AG04450 (cell line): ENCODE data around the gene DNM2. TPM values are rescaled to one million over a fixed set of nuclear protein-coding genes. Genes with fewer than 3 reads are reported as not detected.

Experiments used
- CTCF ChIA-PET: fragments of 300-600, 350-600 bp; formaldehyde crosslinking; extraction: SDS; loops from one replicate; lab custom pipeline; 2022; ENCODE audit warnings: antibody characterized with exemption, inconsistent platforms; lab: Charles Lee
- POLR2A ChIA-PET: fragments of 350-600 bp; formaldehyde crosslinking; extraction: SDS; loops from one replicate; lab custom pipeline; 2021; ENCODE audit warnings: antibody characterized with exemption, inconsistent platforms; lab: Yijun Ruan, JAX
- DNase-seq: peaks from one replicate; pipeline ENCODE4 v3.0.0-alpha.2; 2011; ENCODE audit warnings: low read depth, low spot score
- H3K27ac ChIP-seq: one replicate; pipeline ENCODE4 v1.5.1; 2012; ENCODE audit warnings: low read depth, low read length, control low read depth
- H3K27me3 ChIP-seq: one replicate; pipeline ENCODE4 v1.6.0; 2012; ENCODE audit warnings: low read length; ENCODE audit not compliant: control insufficient read depth, insufficient read depth
- H3K4me3 ChIP-seq: 2 replicates; pipeline ENCODE4 v1.5.1; 2011; ENCODE audit warnings: mild to moderate bottlenecking, low read depth, low read length, control low read depth
- H3K9me3 ChIP-seq: 2 replicates; pipeline ENCODE4 v1.5.1; 2012; ENCODE audit warnings: low read length; ENCODE audit not compliant: control insufficient read depth, insufficient read depth
- CTCF ChIP-seq: IDR thresholded peaks from 2 replicates; pipeline ENCODE4 v1.5.1; 2011; ENCODE audit warnings: low read depth, low read length, control low read depth, inconsistent platforms
- polyA plus RNA-seq: library from polyadenylated mRNA; depleted of rRNA; stranded (reverse); fragments of >200 nt; gene quantifications from 2 replicates; pipeline ENCODE4 v1.2.3, GENCODE V29; 2011

The DNM2 gene
- polyA plus RNA-seq, 1 experiment: 36.9 TPM

- no peak for DNase-seq
- TF ChIP-seq CTCF: no peak
- Histone ChIP-seq H3K9me3 (no peaks in the 10 kb centered on the region), H3K4me3 (no peak overlapping the region), H3K27ac (no peak overlapping the region), H3K27me3 (no peaks in the 10 kb centered on the region)
- POLR2A ChIA-PET: no interaction called here
- CTCF ChIA-PET: no interaction called here
These were observed 84.6 kb downstream of the DNM2 start for GRCh38 chr19:10802479-10802878.

DNA sequence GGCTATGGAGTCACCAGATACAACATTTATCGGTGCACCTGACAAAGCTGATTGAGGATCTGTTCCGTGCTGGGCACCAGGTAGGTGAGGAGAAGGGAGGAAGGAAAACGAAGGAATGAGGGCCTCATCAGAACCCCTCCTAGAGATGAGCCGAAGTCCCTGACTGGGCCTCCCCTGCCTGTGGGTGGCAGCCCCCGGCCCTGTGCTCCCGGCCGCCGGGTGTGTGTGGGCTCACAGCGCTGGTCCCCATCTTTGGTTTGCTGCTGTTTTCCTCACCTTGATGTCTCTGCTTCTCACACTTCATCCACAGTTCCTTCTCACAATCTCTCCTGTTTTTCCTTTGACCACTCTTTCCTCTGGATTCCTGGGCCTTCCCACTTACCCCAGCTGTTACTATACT lies 85.4 kb downstream of the DNM2 start:
- Histone ChIP-seq H3K27me3 (no peaks in the 10 kb centered on the region), H3K4me3 (no peak overlapping the region), H3K9me3 (no peaks in the 10 kb centered on the region), H3K27ac (no peak overlapping the region)
- CTCF ChIA-PET: no interaction called here
- POLR2A ChIA-PET: no interaction called here
- no peak for TF ChIP-seq CTCF
- no peak for DNase-seq

GRCh38 chr19:10805065-10805757 lies 87.3 kb downstream of the DNM2 start:
- ChIA-PET CTCF (no interaction called here), POLR2A (no interaction called here)
- Histone ChIP-seq H3K4me3 (no peak overlapping the region), H3K9me3 (peaks cover 5% of the 10 kb centered on the region), H3K27ac (no peak overlapping the region), H3K27me3 (no peaks in the 10 kb centered on the region)
- no peak for DNase-seq
- TF ChIP-seq CTCF: no peak

DNA sequence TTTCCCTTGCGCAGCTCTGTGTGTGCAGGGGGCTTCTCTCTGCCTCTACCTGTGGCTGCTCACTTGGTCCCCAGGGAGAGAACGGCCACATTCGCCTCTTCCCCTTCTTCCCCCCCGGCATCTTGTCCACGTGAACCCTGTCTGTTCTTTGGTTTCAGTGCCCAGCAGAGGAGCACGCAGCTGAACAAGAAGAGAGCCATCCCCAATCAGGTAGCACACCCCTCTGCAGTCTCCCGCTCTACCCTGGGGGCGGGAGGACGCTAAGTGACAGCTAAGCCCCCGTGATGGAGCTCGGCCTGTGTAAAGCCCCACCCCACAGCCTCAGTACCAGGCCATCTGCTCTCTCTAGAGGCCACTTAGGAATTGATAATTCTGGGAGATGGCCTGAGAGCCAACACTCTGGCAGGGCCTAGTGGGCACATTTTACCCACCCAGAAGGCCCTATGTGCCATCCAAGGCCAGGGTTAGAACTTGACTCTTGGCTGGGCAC lies 87.9 kb downstream of the DNM2 start:
- Histone ChIP-seq H3K27me3 (no peaks in the 10 kb centered on the region), H3K27ac (no peak overlapping the region), H3K4me3 (no peak overlapping the region), H3K9me3 (peaks cover 5% of the 10 kb centered on the region)
- no peak for DNase-seq
- no peak for TF ChIP-seq CTCF
- CTCF ChIA-PET: no interaction called here
- POLR2A ChIA-PET: no interaction called here

- peaks cover 5% of the 10 kb centered on the region for H3K9me3 ChIP-seq
- CTCF ChIA-PET: interaction anchor here (0.6 to 0.7 kb wide), 2 partner anchors 55 to 1973 kb away, joined by 3 to 4 read pairs; no protein-coding TSS in a partner anchor
- no peak overlapping the region for H3K27ac ChIP-seq
- POLR2A ChIA-PET: no interaction called here
- no peak for DNase-seq
- no peak for TF ChIP-seq CTCF
- no peak overlapping the region for H3K4me3 ChIP-seq
- no peaks in the 10 kb centered on the region for H3K27me3 ChIP-seq
These were observed 91.2 kb downstream of the DNM2 start for GRCh38 chr19:10808937-10809649.
